Measurements from ENCODE around the gene AMT.

GRCh38 chr3:49410846-49411534, 11.3 kb downstream of the AMT start:
- TF ChIP-seq, protein P1, sequence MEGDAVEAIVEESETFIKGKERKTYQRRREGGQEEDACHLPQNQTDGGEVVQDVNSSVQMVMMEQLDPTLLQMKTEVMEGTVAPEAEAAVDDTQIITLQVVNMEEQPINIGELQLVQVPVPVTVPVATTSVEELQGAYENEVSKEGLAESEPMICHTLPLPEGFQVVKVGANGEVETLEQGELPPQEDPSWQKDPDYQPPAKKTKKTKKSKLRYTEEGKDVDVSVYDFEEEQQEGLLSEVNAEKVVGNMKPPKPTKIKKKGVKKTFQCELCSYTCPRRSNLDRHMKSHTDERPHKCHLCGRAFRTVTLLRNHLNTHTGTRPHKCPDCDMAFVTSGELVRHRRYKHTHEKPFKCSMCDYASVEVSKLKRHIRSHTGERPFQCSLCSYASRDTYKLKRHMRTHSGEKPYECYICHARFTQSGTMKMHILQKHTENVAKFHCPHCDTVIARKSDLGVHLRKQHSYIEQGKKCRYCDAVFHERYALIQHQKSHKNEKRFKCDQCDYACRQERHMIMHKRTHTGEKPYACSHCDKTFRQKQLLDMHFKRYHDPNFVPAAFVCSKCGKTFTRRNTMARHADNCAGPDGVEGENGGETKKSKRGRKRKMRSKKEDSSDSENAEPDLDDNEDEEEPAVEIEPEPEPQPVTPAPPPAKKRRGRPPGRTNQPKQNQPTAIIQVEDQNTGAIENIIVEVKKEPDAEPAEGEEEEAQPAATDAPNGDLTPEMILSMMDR (IDR thresholded peaks at IDR 0.05; ENCODE audit: borderline replicate concordance, extremely low read depth, low read length, poor library complexity, severe bottlenecking): no peak
- TF ChIP-seq EZH2 (IDR thresholded peaks at IDR 0.05; ENCODE audit: borderline replicate concordance, low read depth, low read length, severe bottlenecking): no peak
